Measurements from ENCODE around the gene PI4KA. TPM values are rescaled to one million over a fixed set of nuclear protein-coding genes. Genes with fewer than 3 reads are reported as not detected.
"Not testable (repeated sequence)": the region's sequence is repeated elsewhere in the genome, so short reads cannot be mapped to it uniquely, and the experiment has no call there.

Gene PI4KA
- polyA plus RNA-seq, 1 donor = 34.2 TPM

DNA sequence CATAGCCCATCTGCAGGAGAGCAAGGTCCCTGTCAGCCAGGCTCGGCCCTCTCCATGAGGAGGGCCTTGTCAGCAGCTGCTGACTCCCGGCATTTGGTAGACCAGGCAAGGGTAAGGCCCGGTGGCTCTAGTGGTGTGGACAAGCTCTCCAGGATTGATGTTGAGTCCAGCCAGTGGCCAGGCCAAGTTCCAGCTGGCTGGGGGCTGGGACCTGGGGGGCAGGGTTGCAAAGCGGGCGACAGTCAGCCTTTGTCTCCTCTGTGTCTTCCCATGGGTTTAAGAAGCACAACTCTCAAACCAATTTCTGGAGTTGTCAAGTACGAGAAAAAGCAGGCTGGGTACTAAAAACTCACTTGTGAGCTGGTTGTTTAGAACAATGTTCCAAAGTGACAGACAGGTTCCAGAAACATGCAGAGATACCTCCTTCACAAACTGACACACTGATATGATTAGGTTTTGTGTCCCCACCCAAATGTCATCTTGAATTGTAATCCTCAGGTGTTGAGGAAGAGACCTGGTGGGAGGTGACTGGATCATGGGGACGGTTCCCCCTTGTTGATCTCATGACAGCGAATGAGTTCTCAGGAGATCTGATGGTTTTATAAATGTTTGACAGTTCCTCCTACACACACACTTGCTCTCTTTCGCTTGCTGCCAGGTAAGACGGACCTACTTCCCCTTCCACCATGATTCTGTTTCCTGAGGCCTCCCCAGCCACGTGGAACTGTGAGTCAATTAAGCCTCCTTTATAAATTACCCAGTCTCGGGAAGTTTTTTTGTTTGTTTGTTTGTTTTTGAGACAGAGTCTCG, 137.0 kb downstream of the PI4KA start:
- no peak for DNase-seq

DNA sequence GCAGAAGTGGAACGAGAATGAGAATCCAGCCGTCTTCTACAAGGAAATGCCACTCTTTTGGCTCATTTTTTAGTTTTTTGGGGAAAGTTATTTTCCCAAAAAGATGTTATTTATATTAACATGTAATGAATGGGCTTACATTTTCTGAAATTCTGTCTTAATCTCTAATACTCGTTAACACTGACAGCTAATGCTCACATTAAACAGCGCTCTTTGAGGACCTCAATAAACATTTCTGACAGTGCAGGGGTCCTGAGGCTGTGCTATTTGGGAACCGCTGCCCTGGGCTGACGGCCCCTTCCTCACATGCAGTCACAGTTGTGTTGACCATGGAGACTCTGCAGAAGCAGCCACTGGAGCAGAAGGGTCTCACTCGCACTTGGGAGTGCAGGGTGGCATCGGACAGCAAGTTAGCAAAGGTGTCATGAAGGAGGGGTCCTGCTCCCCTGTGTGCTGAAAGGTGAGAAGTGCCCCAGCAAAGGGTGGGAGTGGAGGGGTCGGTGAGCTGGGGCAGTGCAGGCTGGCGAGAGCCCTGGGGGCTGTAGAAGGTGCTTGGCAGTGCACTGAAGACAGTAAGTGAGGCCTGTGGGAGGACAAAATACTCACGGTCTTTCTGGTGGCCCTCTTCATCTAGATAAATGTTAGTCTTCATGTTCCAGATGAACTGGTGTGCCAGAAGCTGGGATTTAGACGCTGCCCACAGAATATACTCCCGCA, 137.8 kb downstream of the PI4KA start:
- no peak for DNase-seq

DNA sequence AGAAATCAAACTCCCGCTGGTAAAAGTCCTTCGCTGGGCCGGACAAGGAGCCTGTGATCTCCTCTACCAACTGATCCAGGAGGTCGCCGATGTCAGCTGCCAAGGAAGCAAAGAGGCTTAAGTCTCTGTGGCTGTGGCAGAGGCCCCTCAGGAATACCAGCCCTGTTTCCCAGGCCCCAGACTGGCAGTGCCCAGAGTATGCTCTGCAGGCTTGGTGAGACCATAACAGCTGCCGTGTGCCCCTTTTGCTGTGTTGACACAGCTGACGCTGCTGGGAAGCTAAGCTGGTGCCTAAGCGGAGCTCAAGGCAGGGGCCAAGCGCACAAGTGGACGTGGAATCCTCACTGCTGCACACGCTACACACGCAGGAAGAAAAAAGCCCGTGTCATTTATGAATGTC, 139.9 kb downstream of the PI4KA start:
- DNase-seq = not testable (repeated sequence)

DNA sequence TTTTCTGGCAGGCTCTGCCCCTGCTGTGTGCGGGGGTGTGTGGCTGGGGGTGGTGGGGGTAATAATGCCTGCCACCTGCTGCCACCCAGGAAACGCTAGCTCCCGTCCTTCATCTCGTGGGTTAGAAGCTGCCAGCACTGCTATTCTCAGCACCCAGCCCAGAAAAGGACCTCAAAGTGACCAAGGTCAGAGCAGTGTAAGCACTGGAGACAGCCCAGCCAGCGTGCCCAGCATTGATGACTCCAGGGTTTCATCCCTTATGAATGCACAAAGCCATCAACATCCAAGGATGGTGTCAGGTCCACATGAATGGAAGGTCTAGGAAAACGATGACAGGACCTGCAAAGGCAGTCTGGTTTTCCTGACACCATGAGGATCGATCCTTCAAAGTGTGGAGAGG, 140.6 kb downstream of the PI4KA start:
- DNase-seq = not testable (repeated sequence)

DNA sequence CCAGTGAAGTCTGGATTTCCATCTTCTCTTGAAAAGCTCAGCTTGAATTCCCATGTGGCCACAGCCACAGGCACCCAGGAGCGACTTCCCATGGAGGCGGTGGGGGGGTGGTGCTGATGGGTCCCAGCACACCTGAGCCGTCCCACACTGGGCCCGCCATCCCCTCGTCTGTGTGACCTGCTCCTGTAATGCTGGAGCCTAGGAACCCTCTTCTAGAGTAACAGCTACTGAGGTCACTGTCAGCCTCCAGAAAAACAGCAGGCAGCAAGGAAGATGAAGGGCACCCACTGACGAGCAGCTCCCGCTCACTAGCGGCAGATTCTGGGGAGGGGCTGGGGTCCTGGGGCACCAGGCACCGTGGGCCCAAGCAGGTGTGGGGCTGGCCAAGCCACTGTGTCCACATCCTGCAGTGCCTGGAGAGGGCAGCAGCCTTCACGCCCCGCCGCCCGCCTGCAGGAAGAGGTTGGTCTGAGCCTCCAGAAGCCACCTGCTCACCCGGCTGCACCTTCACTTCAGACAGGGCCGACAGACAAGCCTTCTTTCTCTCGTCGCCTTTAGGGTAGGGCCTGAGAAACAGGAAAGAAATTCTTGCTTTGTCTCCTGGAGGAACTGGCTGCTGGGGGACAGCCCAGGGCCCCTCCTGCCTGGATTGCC, 141.3 kb downstream of the PI4KA start:
- DNase-seq = not testable (repeated sequence)

DNA sequence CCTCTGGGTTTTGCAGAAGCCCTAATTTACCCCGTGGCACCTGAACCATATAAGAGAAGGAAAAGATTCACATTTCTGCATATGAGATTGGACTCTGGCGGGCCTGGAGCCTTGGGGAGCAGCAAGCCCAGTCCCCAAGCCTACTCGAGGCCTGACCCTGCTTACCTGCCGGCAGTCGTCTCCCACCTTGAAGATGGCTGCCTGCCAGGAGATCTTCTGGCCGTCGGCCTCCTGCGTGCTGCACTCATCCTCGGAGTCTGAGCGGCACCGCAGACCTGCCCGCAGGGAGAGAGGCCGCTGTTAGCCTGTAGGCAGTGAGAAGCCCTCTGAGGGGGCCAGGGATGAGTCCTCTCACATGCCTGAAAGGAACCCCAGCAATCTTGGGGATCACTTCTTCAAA, 145.5 kb downstream of the PI4KA start:
- DNase-seq = not testable (repeated sequence)

DNA sequence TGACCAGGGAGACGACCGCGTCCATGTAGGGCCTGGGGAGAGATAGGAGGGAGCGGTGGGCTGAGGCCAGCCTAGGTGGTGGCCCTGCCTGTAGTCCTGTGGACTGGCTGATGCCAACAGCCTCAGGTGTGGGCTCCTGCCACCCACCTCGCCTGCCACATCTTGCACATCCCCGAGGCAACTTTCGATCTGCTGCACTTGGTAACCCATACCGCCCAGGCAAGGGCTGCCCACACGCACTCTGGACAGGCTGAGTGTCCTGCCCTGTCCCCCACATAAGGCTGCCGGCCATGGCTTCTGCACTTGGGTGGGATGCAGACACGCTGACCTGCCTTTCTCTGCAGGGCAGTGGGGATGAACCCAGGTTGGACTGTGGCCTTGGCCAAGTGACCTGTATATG, 148.6 kb downstream of the PI4KA start:
- not testable (repeated sequence) for DNase-seq

DNA sequence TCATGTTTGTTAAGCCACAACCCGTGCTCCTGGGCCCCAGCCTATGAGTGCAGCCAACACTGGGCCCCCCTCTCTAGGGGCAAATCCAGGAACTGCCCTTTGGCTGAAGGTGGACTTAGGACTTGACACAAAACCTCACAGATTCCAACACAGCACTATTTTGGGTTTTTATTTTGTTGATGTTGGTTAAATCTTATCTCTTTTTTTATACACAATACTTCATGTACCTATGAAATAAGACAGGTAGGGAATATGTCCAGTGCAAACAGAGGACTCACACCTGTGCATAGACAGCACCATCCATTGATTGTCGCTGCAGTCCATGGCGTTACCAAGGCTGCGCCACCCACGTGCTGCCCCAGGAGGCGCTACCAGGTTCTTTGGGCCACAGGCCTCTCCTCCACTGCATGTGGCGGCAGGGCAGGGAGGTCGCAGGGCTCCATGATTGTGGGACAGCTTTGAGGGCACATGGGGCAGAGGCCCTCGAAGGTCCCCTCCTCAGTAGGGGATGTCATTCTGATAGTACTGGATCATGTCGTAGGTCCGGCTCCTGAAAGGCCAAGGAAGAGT, 151.0 kb downstream of the PI4KA start:
- DNase-seq = not testable (repeated sequence)

DNA sequence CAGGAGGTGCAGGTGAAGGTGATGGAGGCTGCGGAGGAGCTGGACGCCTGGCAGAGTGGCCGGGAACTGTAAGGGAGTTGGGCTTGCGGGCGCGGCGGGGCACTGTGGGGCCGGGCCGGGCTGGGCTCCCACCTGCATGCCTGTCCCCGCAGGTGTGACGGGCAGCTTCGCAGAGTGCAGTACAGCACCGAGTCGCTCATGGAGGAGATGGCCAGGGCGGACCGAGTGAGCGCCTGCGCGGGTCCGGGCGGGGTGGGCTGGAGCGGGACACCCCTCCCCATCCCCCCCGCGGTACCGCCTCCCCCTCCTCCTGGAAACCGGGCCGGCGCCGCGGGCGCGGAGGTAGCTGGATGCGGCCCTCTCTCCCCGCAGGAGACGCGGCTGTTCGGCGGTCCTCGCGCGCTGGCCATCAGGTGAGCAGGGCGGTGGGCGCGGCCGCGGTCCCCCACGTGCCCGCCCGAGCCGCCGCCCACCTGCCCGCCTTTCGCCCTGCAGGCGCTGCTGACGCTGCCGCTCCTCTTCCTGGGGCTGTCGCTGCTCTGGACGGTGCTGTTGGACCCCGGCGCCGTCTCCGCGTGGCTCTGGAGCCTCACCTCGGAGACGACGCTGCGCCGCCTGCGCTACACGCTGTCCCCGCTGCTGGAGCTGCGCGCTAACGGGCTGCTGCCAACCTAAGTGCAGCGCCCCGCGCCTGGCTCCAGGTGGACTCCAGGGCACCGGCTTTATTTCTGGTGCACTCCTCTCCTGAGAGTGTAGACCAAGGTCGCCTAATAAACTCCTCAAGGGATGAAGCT, 154.6 kb downstream of the PI4KA start:
- not testable (repeated sequence) for DNase-seq

DNA sequence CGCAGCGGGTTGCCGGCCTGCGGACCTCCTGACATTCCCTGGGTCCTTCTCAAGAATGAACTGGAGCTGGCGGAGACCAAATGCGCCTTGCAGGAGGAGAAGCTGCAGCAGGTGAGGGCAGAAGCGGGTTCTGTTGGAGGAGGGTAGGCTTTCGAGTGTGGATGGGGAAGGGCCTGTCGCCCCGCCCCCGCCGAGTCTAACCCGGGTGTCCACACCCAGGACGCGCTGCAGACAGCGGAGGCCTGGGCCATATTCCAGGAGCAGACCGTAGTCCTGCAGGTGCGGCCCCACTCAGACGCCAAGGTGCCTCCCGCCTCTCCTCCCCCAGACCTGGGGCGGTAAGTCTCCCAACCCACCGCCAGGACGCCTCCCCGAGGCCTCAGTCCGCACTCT, 155.2 kb downstream of the PI4KA start:
- not testable (repeated sequence) for DNase-seq

DNA sequence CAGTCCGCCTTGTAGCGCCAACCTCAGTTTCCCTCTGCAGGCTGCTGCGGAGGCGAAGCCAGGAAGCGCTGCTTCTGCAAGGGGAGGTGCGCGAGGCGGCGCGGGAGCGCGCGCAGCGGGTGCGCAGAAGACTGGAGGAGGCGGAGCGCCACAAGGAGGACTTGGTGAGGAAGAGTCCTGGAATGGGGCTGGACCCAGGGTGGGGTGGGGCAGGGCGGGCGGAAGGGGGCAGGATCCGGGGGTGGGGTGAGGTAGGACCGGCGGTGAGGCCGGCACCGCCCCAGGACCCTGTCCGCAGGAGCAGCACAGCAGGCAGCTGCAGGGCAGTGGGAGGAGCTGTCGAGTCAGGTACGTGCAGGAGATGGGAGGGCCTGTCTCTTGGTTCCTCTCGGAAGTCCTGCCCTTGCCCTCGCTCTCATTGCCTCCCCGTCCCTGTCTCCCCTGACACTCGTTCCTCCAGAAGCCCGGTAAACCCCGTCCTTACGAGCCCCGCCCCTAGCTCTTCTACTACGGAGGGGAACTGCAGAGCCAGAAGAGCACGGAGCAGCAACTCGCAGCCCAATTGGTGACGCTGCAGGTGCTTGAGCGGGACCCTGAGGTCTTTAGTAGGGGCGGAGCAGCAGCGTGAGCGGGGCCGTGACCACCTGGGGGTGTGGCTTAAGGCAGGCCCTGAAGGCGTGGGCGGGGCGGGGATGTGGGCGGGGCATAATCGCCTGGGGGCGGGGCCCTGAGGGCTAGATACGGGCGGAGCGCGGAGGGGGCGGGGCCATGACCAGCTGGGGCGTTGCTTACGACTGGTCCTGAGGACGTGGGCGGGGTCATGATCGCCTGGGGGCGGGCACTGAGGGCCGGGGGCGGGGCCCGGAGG, 155.8 kb downstream of the PI4KA start:
- DNase-seq = peak; percentile 85

DNA sequence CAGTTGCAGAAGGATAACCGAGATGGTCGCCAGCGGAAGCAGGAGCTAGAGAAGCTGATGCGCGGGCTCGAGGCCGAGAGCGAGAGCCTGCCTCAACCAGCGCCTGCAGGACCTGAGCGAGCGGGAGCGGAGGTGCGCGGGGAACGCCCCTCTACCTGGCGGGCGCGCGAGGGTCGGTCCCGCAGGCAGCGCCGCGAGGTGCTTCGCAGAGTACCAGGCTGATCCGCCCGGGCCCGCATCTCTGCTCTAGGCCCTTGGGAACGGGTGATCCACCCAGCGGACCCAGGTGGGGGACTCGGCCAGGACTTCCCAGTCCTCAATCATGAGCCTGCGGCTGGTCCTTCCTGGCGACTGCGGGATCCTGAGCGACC, 156.5 kb downstream of the PI4KA start:
- not testable (repeated sequence) for DNase-seq

DNA sequence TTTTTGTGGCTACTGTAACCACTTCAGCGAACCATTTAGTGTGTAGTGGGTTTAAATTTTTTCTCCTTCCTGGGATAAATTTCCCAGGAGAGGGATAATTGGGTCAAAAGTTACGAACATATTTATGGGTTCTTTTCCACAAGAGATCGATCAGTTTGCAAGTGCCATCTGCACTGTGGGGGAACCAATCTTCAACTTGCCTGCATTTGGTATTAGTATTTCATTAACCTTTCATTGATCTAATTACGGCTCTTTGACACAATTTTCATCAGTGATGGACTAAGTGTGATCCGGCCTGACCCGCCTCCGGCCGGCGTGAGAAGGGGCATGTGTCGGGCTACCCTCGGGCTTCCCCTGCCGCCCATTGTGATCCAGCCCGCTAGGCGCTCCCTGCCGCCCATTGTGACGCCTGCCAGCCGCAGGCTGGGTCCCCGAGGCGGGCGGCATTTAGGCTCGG, 156.9 kb downstream of the PI4KA start:
- not testable (repeated sequence) for DNase-seq

DNA sequence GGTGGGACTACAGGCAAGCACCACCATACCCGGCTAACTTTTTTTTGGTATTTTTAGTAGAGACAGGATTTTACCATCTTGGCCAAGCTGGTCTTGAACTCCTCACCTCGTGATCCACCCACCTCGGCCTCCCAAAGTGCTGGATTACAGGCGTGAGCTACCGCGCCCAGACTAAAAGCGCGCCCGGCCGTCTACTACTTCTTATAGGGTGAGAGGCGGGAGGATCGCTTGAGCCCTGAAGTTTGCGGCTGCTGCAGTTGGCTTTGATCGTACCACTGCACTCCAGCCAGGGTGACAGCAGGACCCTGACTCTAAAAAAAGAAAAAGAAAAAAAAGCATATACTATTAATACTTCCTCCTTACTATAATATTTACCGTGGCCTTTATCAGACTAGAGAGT, 158.3 kb downstream of the PI4KA start:
- not testable (repeated sequence) for DNase-seq

DNA sequence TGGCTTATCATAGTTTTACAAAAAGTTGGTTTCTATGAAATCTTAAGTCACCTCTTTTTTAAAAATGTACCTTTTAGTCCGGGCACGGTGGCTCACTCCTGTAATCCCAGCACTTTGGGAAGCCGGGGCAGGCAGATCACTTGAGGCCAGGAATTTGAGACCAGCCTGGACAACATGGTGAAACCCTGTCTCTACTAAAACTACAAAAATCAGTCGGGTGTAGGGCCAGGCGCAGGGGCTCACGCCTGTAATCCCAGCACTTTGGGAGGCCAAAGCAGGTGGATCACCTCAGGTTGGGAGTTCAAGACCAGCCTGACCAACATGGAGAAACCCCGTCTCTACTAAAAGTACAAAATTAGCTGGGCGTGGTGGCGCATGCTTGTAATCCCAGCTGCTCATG, 158.8 kb downstream of the PI4KA start:
- DNase-seq = not testable (repeated sequence)

DNA sequence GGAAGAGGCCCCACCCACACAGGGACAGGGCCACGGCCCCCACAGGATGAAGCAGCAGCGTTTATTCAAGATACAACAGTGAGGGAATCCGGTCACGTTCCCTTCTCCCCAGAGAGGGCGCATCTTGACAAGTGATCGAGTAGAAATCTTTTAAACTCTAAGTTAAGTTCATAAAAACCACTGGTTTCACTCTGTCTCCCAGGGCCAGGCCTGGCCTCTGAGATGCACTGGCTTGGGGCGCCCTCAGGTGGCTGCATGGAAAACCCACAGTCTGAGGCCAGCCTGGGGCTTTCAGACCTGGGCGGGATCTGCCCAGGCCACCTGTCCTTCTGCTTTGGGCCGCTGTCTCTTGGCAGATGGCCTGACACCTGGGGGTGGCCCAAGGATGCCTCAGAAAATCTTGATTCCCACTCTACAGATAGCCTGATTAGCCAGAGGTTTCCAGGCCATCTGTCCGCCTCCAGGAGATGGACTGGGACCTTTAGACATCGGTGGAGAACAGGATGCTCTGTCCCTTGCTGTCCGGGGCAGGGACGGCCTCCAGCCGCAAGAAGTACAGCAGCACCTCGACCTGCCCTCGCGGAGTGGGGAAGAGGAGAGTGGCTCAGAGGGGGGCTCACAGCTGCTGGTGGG, 161.0 kb downstream of the PI4KA start:
- DNase-seq = peak; percentile 67

DNA sequence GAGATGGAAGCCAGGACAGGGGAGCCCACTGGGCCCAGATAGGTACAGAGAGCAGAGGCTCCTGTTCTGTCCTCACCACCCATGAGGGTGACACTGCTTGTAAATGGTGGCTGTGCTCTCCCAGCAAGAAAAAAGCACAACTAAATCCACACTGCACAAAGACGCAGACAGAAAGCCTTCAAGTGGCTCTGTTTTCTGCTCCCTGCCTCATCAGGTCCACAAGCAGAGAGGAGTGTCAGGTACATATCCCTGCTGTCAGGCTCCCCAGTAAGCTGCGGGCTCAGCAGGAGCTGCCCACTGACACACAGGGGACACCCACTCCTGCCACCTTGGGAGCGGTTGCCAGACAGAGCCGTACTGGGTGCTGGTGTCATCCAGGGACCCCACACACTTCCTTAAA, 162.6 kb downstream of the PI4KA start:
- not testable (repeated sequence) for DNase-seq

DNA sequence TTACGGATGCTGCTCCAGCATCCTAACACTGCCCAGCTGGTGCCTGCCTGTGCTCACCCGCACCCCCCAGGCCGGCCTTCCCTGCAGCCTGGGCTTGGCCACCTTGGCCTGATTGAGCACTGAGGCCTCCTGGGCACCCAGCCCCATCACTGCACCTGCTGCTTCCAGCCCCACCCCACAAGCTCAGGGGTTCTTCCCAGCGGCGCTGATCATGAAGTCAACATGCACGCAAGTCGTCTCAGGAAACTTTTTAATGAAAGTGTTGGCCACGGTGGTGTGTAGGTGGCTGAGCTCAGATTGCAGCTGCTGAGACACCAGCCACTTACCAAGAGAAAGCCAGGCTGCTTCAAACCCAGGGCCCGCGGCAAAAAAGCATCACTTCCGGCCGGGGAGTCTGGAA, 163.4 kb downstream of the PI4KA start:
- not testable (repeated sequence) for DNase-seq

DNA sequence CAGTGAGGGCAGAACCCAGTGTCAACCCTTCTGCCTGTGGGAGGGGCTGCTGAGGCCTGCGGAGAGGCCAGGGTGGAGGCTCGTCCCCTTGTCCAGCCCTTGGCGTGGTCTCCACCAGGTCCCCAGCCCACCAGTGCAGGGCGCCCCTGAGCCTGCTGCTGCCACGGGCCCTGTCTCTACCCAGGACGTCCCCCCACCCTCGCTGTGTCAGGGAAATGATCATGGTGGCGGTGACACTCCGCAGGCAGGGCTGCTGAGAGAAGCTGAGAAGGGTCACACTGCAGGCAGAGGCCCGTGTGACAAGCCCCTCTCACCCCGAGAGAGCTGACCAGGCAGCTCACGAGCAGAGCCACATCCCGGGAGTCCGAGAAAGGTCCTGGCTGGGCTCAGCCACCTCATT, 164.4 kb downstream of the PI4KA start:
- DNase-seq = not testable (repeated sequence)

DNA sequence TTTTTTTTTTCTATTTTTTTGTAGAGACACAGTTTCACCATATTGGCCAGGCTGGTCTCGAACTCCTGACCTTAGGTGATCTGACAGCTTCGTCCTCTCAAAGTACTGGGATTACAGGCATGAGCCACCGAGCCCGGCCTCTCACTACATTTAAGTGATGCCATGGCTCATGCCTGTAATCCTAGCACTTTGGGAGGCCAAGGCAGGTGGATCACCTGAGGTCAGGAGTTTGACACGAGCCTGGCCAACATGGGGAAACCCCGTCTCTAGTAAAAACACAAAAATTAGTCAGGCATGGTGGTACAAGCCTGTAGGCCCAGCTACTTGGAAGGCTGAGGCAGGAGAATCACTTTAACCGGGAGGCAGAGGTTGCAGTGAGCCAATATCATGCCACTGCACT, 165.7 kb downstream of the PI4KA start:
- not testable (repeated sequence) for DNase-seq

Data from hindlimb muscle (tissue), 1 donor.